Thoracic aorta (tissue), 2 donors: Measurements from ENCODE around the gene LTF. TPM values are rescaled to one million over a fixed set of nuclear protein-coding genes. Genes with fewer than 3 reads are reported as not detected.

Source experiments
- ATAC-seq: fragments of 150-250 bp; one replicate; pipeline ENCODE4 v1.8.0; 2017; ENCODE audit warnings: low read depth; ENCODE audit not compliant: insufficient number of reproducible peaks, low FRiP score
- DNase-seq: peaks from one replicate; pipeline ENCODE4 v3.0.0-alpha.2; 2020; ENCODE audit warnings: low spot score
- H3K27ac ChIP-seq, 2 donors: fragments of 200-600 bp; sonication (generic); 1 replicate in 1 of 2; 2 replicates in 1 of 2; pipeline ENCODE4 v1.5.1; 2016; ENCODE audit warnings: mild to moderate bottlenecking in 2 of 2, moderate library complexity in 2 of 2
- H3K27me3 ChIP-seq: fragments of 200-600 bp; sonication (generic); replicated peaks from 2 replicates; pipeline ENCODE4 v1.6.0; 2016; ENCODE audit warnings: mild to moderate bottlenecking; ENCODE audit not compliant: insufficient read depth
- H3K36me3 ChIP-seq: fragments of 200-600 bp; sonication (generic); one replicate; pipeline ENCODE4 v1.5.1; 2016
- H3K4me1 ChIP-seq, 2 donors: fragments of 200-600 bp; sonication (generic); 1 replicate in 1 of 2; 2 replicates in 1 of 2; pipeline versions ENCODE4 v1.5.1 to v1.6.0; 2016; ENCODE audit warnings: low read depth in 2 of 2, mild to moderate bottlenecking in 1 of 2; ENCODE audit not compliant: control insufficient read depth in 1 of 2
- H3K4me3 ChIP-seq: fragments of 200-600 bp; sonication (generic); 2 replicates; pipeline ENCODE4 v1.5.1; 2016; ENCODE audit warnings: mild to moderate bottlenecking
- H3K9me3 ChIP-seq: fragments of 200-600 bp; sonication (generic); 2 replicates; pipeline ENCODE4 v1.5.1; 2016
- CTCF ChIP-seq: fragments of 200-600 bp; sonication (generic); IDR thresholded peaks from one replicate; pipeline ENCODE4 v1.5.1; 2019; ENCODE audit warnings: antibody characterized with exemption
- total RNA-seq, 2 donors: library from RNA; depleted of rRNA; stranded (reverse); fragments of >200 nt; gene quantifications; one replicate each; pipeline versions ENCODE4 v1.1.0 to v1.2.3, GENCODE V29; 2016

Gene LTF
- total RNA-seq, 2 donors from 2014 or later: 0.28 to 3.0 TPM

GRCh38 chr3:46492890-46493547, 28.3 kb upstream of the LTF start:
- Histone ChIP-seq H3K36me3 (no peaks in the 10 kb centered on the region), H3K4me1 (no peaks in the 10 kb centered on the region), H3K27ac (no peak overlapping the region), H3K27me3 (no peaks in the 10 kb centered on the region), H3K4me3 (no peak overlapping the region), H3K9me3 (no peaks in the 10 kb centered on the region)
- no peak for TF ChIP-seq CTCF
- ATAC-seq (no peak), DNase-seq (no peak)

GRCh38 chr3:46491089-46492070, 26.7 kb upstream of the LTF start:
- no peak overlapping the region for H3K27ac ChIP-seq
- ATAC-seq: no peak
- TF ChIP-seq CTCF: no peak

GRCh38 chr3:46490338-46491084, 25.8 kb upstream of the LTF start:
- ATAC-seq: no peak
- H3K4me3 ChIP-seq: no peak overlapping the region
- TF ChIP-seq CTCF: no peak

More at GRCh38 chr3:46491089-46492070, 26.7 kb upstream of the LTF start:
- Histone ChIP-seq H3K36me3 (no peaks in the 10 kb centered on the region), H3K27me3 (no peaks in the 10 kb centered on the region), H3K4me1 (no peaks in the 10 kb centered on the region), H3K9me3 (no peaks in the 10 kb centered on the region), H3K4me3 (no peak overlapping the region)
- no peak for DNase-seq

GRCh38 chr3:46489875-46490274, 25.2 kb upstream of the LTF start:
- ATAC-seq: no peak
- H3K27me3 ChIP-seq: no peaks in the 10 kb centered on the region
- TF ChIP-seq CTCF: no peak
- H3K27ac ChIP-seq: no peak overlapping the region
- H3K4me3 ChIP-seq: no peak overlapping the region
- DNase-seq: no peak
- no peaks in the 10 kb centered on the region for H3K9me3 ChIP-seq
- no peaks in the 10 kb centered on the region for H3K36me3 ChIP-seq
- no peaks in the 10 kb centered on the region for H3K4me1 ChIP-seq

More at GRCh38 chr3:46490338-46491084, 25.8 kb upstream of the LTF start:
- H3K36me3 ChIP-seq: no peaks in the 10 kb centered on the region
- no peak for DNase-seq
- no peak overlapping the region for H3K27ac ChIP-seq
- H3K27me3 ChIP-seq: no peaks in the 10 kb centered on the region
- no peaks in the 10 kb centered on the region for H3K9me3 ChIP-seq
- H3K4me1 ChIP-seq: no peaks in the 10 kb centered on the region

GRCh38 chr3:46489381-46489780, 24.7 kb upstream of the LTF start:
- DNase-seq (no peak), ATAC-seq (no peak)
- H3K4me1 ChIP-seq: no peaks in the 10 kb centered on the region
- H3K36me3 ChIP-seq: no peaks in the 10 kb centered on the region
- H3K4me3 ChIP-seq: no peak overlapping the region
- H3K27ac ChIP-seq: no peak overlapping the region
- H3K9me3 ChIP-seq: no peaks in the 10 kb centered on the region
- no peak for TF ChIP-seq CTCF
- H3K27me3 ChIP-seq: no peaks in the 10 kb centered on the region
